LNCAP (cell line): ENCODE data around the gene PLEKHG4B.

Source experiments
- TF ChIP-seq, protein P1 (sequence below): fragments of 450-650 bp; IDR thresholded peaks from 2 replicates; pipeline ENCODE4 v1.5.1; 2017; ENCODE audit warnings: mild to moderate bottlenecking

PLEKHG4B gene

DNA sequence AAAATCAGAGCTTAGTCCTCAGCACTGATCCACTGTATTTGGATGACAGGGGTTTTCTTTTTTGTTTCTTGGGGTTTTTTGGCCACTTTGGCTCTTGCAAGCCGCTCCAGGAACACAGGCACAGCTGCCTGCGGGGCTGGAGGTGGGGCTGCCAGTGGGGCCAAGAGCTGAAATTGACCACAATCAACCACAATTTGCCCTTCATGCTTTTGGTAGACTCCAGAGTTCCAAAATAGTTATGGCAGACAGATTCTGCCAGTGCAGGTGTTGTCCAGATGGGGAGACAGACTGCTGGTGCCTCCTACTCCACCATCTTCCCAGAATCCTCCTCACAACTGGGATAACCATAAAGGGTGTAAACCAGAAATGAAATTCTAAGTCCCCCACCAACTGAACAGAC is 36.5 kb downstream of the PLEKHG4B start:
- TF ChIP-seq, protein P1, sequence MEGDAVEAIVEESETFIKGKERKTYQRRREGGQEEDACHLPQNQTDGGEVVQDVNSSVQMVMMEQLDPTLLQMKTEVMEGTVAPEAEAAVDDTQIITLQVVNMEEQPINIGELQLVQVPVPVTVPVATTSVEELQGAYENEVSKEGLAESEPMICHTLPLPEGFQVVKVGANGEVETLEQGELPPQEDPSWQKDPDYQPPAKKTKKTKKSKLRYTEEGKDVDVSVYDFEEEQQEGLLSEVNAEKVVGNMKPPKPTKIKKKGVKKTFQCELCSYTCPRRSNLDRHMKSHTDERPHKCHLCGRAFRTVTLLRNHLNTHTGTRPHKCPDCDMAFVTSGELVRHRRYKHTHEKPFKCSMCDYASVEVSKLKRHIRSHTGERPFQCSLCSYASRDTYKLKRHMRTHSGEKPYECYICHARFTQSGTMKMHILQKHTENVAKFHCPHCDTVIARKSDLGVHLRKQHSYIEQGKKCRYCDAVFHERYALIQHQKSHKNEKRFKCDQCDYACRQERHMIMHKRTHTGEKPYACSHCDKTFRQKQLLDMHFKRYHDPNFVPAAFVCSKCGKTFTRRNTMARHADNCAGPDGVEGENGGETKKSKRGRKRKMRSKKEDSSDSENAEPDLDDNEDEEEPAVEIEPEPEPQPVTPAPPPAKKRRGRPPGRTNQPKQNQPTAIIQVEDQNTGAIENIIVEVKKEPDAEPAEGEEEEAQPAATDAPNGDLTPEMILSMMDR: no peak

DNA sequence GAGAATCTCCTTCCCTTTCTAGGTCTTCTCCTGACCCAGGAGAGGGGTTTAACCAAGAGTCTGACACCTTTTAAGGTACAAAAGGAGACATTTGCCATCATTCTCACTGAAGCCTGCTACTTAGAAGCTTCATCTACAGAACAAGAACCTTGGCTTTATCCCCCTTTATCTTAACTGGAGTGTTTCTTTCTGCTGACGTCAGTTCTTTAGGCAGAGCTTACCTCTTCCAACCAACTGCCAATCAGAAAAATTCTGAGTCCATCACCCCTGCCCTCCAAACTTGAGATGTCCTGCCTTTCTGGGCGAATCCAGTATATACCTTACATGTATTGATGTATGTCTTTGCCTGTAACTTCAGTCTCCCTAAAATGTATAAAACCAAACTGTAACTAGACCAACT is 37.2 kb downstream of the PLEKHG4B start:
- TF ChIP-seq, protein P1: no peak

DNA sequence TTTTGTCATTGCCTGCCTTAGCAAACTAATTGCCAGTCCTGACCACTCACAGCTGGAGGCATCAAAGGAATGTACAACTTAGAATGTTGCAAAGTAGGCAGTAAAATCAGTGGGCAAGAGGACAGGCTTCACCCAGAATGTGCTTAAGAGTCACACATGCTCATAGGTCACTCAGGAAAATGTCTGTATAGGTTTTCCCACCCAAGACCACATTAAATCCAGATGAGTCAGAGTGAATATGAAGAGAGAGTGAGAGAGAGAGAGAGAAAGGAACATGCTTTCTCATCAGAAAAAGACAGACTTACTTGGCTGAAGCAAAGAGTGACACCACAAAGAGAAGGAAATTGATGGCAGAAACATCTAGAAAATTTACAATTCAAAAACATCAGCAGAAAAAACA is 37.9 kb downstream of the PLEKHG4B start:
- TF ChIP-seq, protein P1: no peak

DNA sequence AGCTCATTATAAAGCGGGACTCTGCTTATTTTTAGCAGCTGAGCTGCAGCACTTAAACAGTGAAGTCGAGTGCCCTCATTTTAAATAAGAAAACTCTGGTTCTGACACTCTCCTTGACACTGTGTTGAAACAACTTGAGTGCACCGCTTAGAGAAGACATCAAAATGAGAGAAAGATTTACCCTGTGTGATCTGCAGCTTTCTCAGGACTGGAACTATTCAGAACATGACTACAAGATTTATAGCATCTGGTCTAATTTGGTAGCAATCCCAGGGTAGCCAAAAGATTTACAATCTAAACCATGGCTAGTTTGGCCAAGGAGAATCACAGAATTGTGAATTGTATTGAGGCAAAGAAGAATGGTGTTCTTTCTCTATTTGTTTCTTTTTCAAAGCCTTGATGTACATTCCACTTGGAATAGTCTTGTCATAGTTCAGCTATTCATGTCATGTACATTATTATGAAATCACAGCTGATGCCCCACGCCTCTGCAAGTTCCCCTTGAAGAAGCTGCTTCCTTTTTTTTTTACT is 38.7 kb downstream of the PLEKHG4B start:
- TF ChIP-seq, protein P1: no peak

DNA sequence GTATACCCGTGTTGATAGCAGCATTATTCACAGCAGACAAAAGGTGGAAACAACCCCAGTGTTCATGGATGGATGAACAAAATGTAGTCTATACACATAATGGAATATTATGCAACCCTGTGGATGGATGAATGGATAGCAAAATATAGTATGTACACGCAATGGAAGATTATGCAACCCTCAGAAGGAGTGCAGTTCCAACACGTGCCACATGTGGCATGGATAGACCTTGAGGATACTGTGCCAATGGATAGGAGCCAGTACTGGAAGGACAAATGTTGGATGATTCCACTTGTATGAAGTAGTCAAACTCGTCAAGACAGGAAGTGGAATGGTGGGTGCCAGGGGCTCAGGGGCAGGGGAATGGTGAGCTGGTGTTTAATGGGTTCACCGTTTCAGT is 44.9 kb downstream of the PLEKHG4B start:
- TF ChIP-seq, protein P1: no peak

DNA sequence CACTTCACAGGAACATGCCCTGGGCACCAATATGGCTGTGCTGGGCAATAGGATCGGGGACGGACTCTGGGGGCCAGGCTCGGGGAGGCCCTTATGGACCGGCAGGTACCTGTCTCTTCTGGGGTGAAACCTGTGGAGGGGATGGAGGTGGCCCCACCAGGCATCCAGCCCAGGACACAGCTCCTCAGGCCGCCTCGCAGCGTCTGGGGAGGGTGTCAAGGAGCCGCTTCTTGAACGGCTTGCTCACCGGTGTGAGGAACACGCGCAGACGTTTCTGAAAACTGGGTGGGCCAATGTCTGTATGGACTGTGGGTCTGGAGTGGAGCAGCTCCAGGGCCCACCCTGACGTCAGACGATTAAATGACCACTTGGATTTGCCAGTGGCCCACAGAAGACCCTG is 45.8 kb downstream of the PLEKHG4B start:
- TF ChIP-seq, protein P1: no peak

DNA sequence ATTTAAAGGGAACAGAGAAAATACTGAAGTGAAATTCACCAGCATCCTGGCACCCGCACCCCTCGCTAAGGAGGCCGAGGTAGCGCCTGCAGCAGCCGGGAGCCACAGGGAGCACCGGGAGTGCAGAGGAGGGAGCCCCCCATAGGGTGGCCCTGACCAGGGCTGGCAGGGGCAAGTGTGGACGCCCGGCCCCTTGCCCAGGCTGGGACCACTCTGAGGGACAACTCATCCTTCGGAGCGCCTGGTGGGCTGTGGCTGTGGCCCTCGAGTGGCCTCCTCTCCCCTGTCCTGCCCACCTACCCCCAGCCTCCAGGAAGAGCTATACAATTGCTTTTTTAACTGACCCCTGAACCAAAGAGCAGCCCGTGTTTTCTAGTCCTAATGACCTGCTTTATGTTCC is 47.0 kb downstream of the PLEKHG4B start:
- TF ChIP-seq, protein P1: no peak
